Hepatocyte (in vitro differentiated cells): ENCODE results near the gene SIT1. TPM values are rescaled to one million over a fixed set of nuclear protein-coding genes. Genes with fewer than 3 reads are reported as not detected.

ENCODE experiments used
- DNase-seq: peaks from one replicate; pipeline ENCODE4 v3.0.0-alpha.2; 2016; ENCODE audit warnings: low spot score
- H2AFZ ChIP-seq: fragments of 200-600 bp; sonication (generic); 2 replicates; pipeline ENCODE4 v1.6.0; 2016; ENCODE audit warnings: antibody characterized with exemption, mild to moderate bottlenecking
- H3K27ac ChIP-seq: fragments of 200-600 bp; sonication (generic); 2 replicates; pipeline ENCODE4 v1.5.1; 2016; ENCODE audit warnings: mild to moderate bottlenecking
- H3K27me3 ChIP-seq: fragments of 200-600 bp; sonication (generic); 2 replicates; pipeline ENCODE4 v1.6.1; 2016
- H3K36me3 ChIP-seq: fragments of 200-600 bp; sonication (generic); replicated peaks from 2 replicates; pipeline ENCODE4 v1.5.1; 2016; ENCODE audit warnings: low read depth; ENCODE audit not compliant: insufficient read depth
- H3K4me1 ChIP-seq: fragments of 200-600 bp; sonication (generic); 2 replicates; pipeline ENCODE4 v1.5.1; 2016; ENCODE audit warnings: mild to moderate bottlenecking, moderate library complexity; ENCODE audit not compliant: insufficient read depth
- H3K4me2 ChIP-seq: fragments of 200-600 bp; sonication (generic); 2 replicates; pipeline ENCODE4 v1.6.0; 2016
- H3K4me3 ChIP-seq: fragments of 200-600 bp; sonication (generic); 2 replicates; pipeline ENCODE4 v1.5.1; 2016; ENCODE audit warnings: mild to moderate bottlenecking
- H3K79me2 ChIP-seq: fragments of 200-600 bp; sonication (generic); 2 replicates; pipeline ENCODE4 v1.6.0; 2017; ENCODE audit warnings: mild to moderate bottlenecking
- H3K9me2 ChIP-seq: fragments of 200-600 bp; sonication (generic); replicated peaks from 2 replicates; pipeline ENCODE4 v1.6.0; 2017; ENCODE audit warnings: mild to moderate bottlenecking; ENCODE audit not compliant: insufficient read depth
- H3K9me3 ChIP-seq: fragments of 200-600 bp; sonication (generic); 2 replicates; pipeline ENCODE4 v1.5.1; 2016; ENCODE audit warnings: low read depth, mild to moderate bottlenecking
- H4K20me1 ChIP-seq: fragments of 200-600 bp; sonication (generic); 2 replicates; pipeline ENCODE4 v1.6.0; 2016; ENCODE audit warnings: mild to moderate bottlenecking; ENCODE audit not compliant: insufficient read depth, poor library complexity, severe bottlenecking
- CTCF ChIP-seq: fragments of 200-600 bp; sonication (generic); IDR thresholded peaks from 2 replicates; pipeline ENCODE4 v1.5.1; 2016; ENCODE audit warnings: antibody characterized with exemption, mild to moderate bottlenecking; ENCODE audit not compliant: poor library complexity
- EZH2 ChIP-seq: fragments of 200-600 bp; sonication (generic); IDR thresholded peaks from 2 replicates; pipeline ENCODE4 v1.6.1; 2016; ENCODE audit warnings: antibody characterized with exemption, mild to moderate bottlenecking, borderline replicate concordance
- EZH2phosphoT487 ChIP-seq: fragments of 200-600 bp; sonication (generic); IDR thresholded peaks from one replicate; pipeline ENCODE4 v1.6.1; 2018; ENCODE audit warnings: antibody characterized with exemption, mild to moderate bottlenecking, low read depth, moderate library complexity; ENCODE audit not compliant: unreplicated experiment, severe bottlenecking
- WGBS: methylation state at CpG from one replicate; pipeline ENCODE4 v1.1.6; 2016; ENCODE audit warnings: low lambda C conversion rate; ENCODE audit errors: missing lambda C conversion rate; 5-methylcytosine and 5-hydroxymethylcytosine counted together
- polyA plus RNA-seq: library from polyadenylated mRNA; unstranded; fragments of >200 nt; fragmentation: Nextera tagmentation; extraction: Ambion mirVana; gene quantifications from 2 replicates; pipeline ENCODE4 v1.2.1, GENCODE V29; 2016
- total RNA-seq: library from RNA; depleted of rRNA; stranded (reverse); fragments of >200 nt; gene quantifications from 2 replicates; pipeline ENCODE4 v1.2.3, GENCODE V29; 2014

SIT1 gene
- total and polyA plus RNA-seq, 2 experiments from 2014 or later = not detected

GRCh38 chr9:35697486-35697885 is 46.8 kb upstream of the SIT1 start:
- no peak overlapping the region for H2AFZ ChIP-seq
- no peaks in the 10 kb centered on the region for H3K27me3 ChIP-seq
- no peak for TF ChIP-seq EZH2phosphoT487
- TF ChIP-seq CTCF = no peak
- TF ChIP-seq EZH2 = no peak
- H3K9me2 ChIP-seq = no peaks in the 10 kb centered on the region
- peak overlapping the region; percentile 86 for H3K27ac ChIP-seq
- H4K20me1 ChIP-seq = no peaks in the 10 kb centered on the region
- no peaks in the 10 kb centered on the region for H3K9me3 ChIP-seq
- H3K79me2 ChIP-seq = no peaks in the 10 kb centered on the region
- no peaks in the 10 kb centered on the region for H3K36me3 ChIP-seq
- DNase-seq = no peak
- 98% methylated on average over 14 of the region's 14 CpGs for WGBS
- no peak overlapping the region for H3K4me3 ChIP-seq
- H3K4me2 ChIP-seq = no peak overlapping the region
- no peaks in the 10 kb centered on the region for H3K4me1 ChIP-seq

GRCh38 chr9:35696520-35697215 is 45.9 kb upstream of the SIT1 start:
- TF ChIP-seq EZH2phosphoT487 (no peak), CTCF (peak; percentile 71)
- Histone ChIP-seq H3K36me3 (no peaks in the 10 kb centered on the region), H3K4me3 (no peak overlapping the region), H3K27ac (peak overlapping the region; percentile 86), H3K79me2 (no peaks in the 10 kb centered on the region), H3K9me3 (no peaks in the 10 kb centered on the region), H3K9me2 (no peaks in the 10 kb centered on the region), H3K4me2 (no peak overlapping the region), H2AFZ (no peak overlapping the region), H3K4me1 (peaks cover 2% of the 10 kb centered on the region), H3K27me3 (no peaks in the 10 kb centered on the region), H4K20me1 (no peaks in the 10 kb centered on the region)
- WGBS = 47% methylated on average over 9 of the region's 9 CpGs
- DNase-seq = peak; percentile 74

GRCh38 chr9:35695943-35696401 is 45.2 kb upstream of the SIT1 start:
- Histone ChIP-seq H3K9me2 (no peaks in the 10 kb centered on the region), H3K4me2 (no peak overlapping the region), H3K4me1 (peaks cover 6% of the 10 kb centered on the region), H3K27ac (peak overlapping the region; percentile 90), H3K4me3 (no peak overlapping the region), H2AFZ (no peak overlapping the region), H3K9me3 (no peaks in the 10 kb centered on the region), H3K79me2 (no peaks in the 10 kb centered on the region), H3K36me3 (no peaks in the 10 kb centered on the region), H4K20me1 (no peaks in the 10 kb centered on the region), H3K27me3 (no peaks in the 10 kb centered on the region)
- DNase-seq = peak; percentile 51
- WGBS = 86% methylated on average over 3 of the region's 3 CpGs
- no peak for TF ChIP-seq EZH2
- TF ChIP-seq EZH2phosphoT487 = no peak
- no peak for TF ChIP-seq CTCF
